ENCODE measurements around the gene HNRNPDL. TPM values are rescaled to one million over a fixed set of nuclear protein-coding genes. Genes with fewer than 3 reads are reported as not detected.
"Not testable (repeated sequence)": the region's sequence is repeated elsewhere in the genome, so short reads cannot be mapped to it uniquely, and the experiment has no call there.

HNRNPDL gene
- total RNA-seq, 1 donor from 2014 or later: 166 TPM

DNA sequence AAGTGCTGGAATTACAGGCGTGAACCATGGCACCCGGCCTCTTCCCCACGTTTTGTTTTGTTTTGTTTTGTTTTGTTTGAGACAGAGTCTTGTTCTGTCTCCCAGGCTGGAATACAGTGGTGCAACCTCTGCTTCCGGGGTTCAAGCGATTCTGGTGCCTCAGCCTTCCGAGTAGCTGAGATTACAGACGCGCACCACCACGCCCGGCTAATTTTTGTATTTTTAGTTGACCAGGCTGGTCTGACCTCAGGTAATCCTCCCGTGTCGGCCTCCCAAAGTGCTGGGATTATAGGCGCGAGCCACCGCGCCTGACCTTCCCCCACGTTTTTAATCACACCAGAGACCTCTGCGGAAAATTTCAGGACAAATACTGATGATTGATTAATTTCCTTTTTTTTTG lies 2.3 kb upstream of the HNRNPDL start:
- DNase-seq: no peak

DNA sequence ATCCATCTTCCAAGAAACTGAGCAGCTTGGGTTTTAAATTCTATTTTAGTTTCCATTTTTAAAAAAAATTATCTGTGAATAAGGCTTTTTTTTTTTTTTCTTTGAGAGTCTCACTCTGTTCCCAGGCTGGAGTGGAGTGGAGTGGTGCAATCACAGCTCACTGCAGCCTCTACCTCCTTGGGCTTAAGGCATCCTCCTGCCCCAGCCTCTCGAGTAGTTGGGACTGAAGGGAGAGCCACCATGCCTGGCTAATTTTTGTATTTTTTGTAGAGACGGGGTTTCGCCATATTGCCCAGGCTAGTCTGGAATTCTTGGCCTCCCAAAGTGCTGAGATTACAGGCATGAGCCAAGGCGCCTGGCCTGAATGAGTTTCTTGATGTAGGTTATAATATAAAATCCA lies 1.6 kb upstream of the HNRNPDL start:
- DNase-seq: no peak

- peak; percentile 17 for DNase-seq
Observed at GRCh38 chr4:82430964-82431745, 893 bp upstream of the HNRNPDL start.

GRCh38 chr4:82429728-82430192 lies 502 bp downstream of the HNRNPDL start:
- DNase-seq: no peak

DNA sequence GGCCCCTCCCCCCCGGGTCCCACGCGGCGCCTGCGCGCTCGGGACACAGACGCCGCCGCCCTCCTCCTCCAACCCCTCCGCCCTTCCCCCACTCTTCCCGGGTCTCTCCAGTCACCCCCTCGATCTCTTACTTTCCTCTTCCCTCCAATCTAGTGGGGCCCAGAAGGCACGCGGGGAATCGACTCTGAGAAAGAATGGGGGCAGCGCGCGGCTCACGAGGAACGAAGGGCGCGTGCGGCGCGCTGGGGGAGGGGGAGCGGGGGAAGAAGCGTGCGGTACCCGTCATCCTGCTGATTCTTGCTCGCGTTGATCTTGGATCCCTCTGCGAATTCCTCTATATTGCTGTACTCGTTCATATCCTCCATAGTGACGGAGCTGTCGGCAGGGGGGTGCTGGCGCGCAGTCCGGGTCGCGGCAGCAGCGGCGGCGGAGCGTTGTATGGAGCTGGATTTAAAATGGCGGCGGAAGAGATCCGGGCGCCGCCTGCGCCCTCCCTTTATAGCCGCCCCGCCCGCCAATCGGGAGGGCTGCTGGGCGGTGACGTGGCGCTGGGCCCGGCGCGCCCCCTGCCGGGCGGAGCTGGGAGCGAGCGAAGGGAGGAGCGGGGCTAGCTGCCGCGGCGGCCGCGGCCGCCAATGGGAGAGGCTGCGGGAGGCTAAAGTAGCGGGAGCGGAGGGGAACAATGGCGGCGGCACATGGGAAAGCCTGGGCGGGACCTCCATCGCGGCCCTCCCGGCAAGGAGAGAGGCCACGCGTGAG lies 1.1 kb downstream of the HNRNPDL start:
- peak; percentile 95 for DNase-seq

DNA sequence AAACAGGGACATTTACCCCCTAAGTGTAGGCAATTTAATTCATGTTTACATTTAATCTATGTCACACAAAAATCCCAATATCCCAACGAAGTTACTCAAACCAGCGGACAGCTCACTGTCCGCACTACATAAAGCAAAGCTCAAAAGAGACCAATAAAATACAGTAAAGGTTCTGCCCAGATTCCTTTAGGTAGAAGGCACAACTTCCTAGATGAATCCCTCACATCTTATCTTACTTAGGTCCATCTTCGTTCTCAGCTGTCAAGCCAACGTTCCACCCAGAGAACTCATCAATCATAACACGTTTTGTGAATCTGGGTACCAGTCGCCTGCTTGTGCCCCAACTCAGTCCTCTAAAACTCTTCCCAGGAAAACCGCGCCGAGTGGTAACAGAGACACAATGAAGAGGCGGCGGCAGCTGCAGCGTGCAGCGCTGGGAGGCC lies 1.7 kb downstream of the HNRNPDL start:
- DNase-seq: peak; percentile 12

DNA sequence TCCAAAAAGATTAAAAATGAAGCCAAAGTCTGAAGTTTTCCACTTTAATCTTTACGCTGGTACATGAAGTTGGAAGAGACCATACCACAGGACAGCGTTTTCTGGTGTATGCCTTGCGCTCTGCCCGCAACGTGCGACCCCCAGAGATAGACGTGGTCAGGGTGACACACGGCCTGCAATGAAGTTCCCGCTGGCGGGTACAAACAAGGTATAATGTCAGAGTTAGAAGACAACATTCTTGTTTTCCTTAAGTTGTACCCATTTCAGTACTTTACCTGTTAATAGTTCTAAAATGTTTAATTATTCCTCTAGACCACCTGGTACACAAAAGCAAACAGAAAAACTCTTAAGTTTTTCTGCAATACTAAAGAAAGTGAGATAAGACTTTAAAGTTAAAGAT lies 4.8 kb downstream of the HNRNPDL start:
- DNase-seq: no peak

GRCh38 chr4:82423245-82424054 lies 6.8 kb downstream of the HNRNPDL start:
- DNase-seq: no peak

GRCh38 chr4:82422616-82423015 lies 7.6 kb downstream of the HNRNPDL start:
- DNase-seq: no peak

GRCh38 chr4:82421796-82422560 lies 8.3 kb downstream of the HNRNPDL start:
- no peak for DNase-seq

GRCh38 chr4:82419451-82419850 lies 10.8 kb downstream of the HNRNPDL start:
- DNase-seq: no peak

GRCh38 chr4:82415922-82416365 lies 14.3 kb downstream of the HNRNPDL start:
- no peak for DNase-seq

DNA sequence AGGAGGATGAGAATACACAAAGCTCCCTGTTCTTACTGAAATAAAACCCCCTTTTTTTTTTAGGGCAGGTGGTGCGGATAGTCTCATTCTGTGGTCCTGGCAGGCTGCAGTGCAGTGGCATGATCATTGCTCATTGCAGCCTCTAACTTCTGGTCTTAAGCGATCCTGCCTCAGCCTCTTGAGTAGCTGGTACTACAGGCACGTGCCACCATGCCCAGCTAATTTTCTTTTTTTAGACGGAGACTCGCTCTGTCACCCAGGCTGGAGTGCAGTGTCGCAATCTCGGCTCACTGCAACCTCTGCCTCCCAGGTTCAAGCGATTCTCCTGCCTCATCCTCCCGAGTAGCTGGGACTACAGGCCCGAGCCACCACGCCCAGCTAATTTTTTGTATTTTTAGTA lies 15.2 kb downstream of the HNRNPDL start:
- DNase-seq: not testable (repeated sequence)

- no peak for DNase-seq
Observed at GRCh38 chr4:82403725-82404124, 26.5 kb downstream of the HNRNPDL start.

DNA sequence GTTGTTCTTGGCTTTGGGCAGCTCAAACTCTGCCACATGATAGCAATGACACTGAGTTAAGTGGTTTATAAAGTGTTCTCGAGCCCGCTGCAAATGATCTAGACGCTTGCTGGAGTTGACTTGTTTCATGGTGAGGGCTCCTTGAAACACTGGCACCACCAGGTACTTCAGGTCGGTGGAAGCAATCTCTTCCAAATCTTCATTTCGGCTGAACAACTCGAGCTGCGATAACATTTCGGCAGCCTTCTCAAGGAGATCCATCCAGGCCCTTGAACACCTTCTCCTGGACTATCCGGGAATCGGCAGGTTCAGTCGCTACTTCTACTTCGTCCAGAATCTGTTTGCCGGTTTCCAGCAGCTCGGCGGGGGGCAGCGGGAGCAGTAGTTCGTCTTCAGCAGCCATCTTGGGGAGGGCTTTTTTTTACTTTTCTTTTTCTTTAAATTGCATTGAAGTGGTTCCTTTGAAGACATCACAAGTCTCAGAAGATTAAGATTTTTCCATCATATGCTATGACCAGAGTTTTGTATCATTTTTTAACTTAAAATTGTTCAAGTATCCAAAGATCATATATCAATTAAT lies 28.0 kb downstream of the HNRNPDL start:
- DNase-seq: no peak

DNA sequence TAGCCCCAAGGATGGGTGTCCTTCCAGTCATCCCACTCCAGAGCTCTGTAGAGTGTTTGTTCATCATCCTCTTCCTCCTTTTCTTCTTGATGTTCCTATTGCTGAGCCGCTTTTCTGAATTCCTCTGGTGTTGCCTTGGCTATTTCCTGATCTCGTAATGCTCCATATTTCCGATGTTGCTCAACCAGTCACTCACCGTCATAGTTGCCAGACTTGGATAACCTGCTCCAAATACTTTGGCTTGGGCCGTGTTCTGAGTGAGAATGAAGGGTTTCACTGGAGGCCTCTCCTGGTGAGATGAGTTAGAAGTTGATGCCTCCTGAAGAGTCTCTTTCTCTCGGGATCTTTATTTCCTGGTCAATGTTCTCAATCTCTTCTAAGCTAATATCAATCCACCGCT lies 28.7 kb downstream of the HNRNPDL start:
- DNase-seq: no peak

GRCh38 chr4:82398263-82398662 lies 32.0 kb downstream of the HNRNPDL start:
- no peak for DNase-seq

DNA sequence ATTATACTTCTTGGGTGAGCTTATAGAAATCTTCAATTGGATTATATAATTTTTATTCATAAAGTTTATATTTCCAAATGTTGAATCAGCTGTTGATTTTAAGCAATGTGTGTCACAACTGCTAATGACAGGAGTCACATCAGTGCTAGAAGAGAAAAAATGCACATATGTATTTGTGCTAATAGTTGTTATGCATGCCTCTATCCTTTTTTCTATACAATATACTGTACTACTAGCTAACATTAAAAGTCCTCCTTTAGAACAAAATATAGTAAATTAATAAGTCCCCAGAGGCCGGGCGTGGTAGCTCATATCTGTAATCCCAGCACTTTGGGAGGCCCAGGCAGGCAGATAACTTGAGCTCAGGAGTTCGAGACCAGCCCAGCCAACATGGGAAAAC lies 32.7 kb downstream of the HNRNPDL start:
- no peak for DNase-seq

DNA sequence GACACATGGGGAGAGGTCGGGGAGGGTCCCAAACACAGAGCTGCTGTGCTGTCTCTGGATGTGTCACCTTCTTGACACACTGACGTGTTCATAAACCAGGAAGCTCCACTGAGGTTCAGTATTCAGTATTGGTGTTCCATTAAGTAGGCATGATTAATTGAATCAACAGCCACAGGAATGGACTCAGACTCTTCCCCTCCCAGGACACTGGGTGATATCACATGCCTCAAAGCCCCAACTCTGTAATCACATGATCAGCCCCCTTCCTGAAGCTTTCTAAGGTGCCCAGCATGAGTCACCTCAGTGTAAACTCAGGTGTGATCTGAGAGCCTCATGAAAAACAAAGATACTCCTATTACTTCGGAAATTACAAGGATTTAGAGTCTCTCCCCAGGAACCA lies 35.4 kb downstream of the HNRNPDL start:
- DNase-seq: no peak

GRCh38 chr4:82390061-82390460 lies 40.2 kb downstream of the HNRNPDL start:
- not testable (repeated sequence) for DNase-seq

GRCh38 chr4:82388405-82388804 lies 41.9 kb downstream of the HNRNPDL start:
- no peak for DNase-seq

DNA sequence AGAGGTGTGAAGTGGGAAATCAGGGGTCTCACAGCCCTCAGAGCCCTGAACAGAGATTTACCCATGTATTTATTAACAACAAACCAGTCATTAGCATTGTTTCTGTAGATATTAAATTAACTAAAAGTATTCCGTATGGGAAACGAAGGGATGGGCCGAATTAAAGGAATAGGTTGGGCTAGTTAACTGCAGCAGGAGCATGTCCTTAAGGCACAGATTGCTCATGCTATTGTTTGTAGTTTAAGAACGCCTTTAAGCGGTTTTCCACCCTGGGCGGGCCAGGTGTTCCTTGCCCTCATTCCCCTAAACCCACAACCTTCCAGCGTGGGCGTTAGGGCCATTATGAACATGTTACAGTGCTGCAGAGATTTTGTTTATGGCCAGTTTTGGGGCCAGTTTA lies 44.0 kb downstream of the HNRNPDL start:
- not testable (repeated sequence) for DNase-seq

All from dermis blood vessel endothelial cell (primary cell).